GM18511 (cell line): ENCODE measurements around the gene PLA2G1B.

Source experiments
- ATAC-seq: cut with Tn5 transposase; IDR thresholded peaks from one replicate; pipeline ENCODE4 v1.9.1; 2021; ENCODE audit warnings: mild to moderate bottlenecking, moderate library complexity; ENCODE audit not compliant: unreplicated experiment

Gene PLA2G1B

GRCh38 chr12:120276734-120277133, 50.8 kb downstream of the PLA2G1B start:
- ATAC-seq = no peak
